Common myeloid progenitor, CD34-positive (primary cell): ENCODE results near the gene TBX1.

ENCODE experiments used
- CTCF ChIA-PET: fragments of 350-600 bp; sonication (Branson Sonifier 250); formaldehyde crosslinking; loops from one replicate; lab custom pipeline; 2021; ENCODE audit warnings: antibody characterized with exemption; lab: Charles Lee
- POLR2A ChIA-PET: fragments of 350-600 bp; sonication (Branson Sonifier 250); formaldehyde crosslinking; loops from one replicate; lab custom pipeline; 2021; ENCODE audit warnings: antibody characterized with exemption; lab: Charles Lee
- DNase-seq, 3 donors: peaks; one replicate each; pipeline versions ENCODE4 v3.0.0 to v3.0.0-alpha.2; 2013
- H3K27ac ChIP-seq, 2 experiments: 1 replicate in 1 of 2; 2 replicates in 1 of 2; pipeline ENCODE4 v1.7.0; 2013; ENCODE audit warnings: inconsistent platforms in 2 of 2, low read length in 2 of 2, mild to moderate bottlenecking in 2 of 2, low read depth in 1 of 2, moderate library complexity in 1 of 2; ENCODE audit not compliant: severe bottlenecking in 2 of 2, insufficient read depth in 1 of 2, poor library complexity in 1 of 2
- H3K27me3 ChIP-seq, 5 experiments: replicated peaks in 2 of 5; 1 replicate in 3 of 5; 2 replicates in 2 of 5; pipeline versions ENCODE4 v1.6.1 to v1.7.0; 2013; ENCODE audit warnings: low read length in 4 of 5, mild to moderate bottlenecking in 2 of 5, moderate library complexity in 2 of 5, inconsistent platforms in 1 of 5; ENCODE audit not compliant: insufficient read depth in 5 of 5, control insufficient read depth in 4 of 5
- H3K36me3 ChIP-seq, 4 experiments: 1 replicate in 2 of 4; 2 replicates in 2 of 4; pipeline versions ENCODE4 v1.6.1 to v1.7.0; 2013; ENCODE audit warnings: low read length in 3 of 4, control low read depth in 1 of 4, mild to moderate bottlenecking in 1 of 4; ENCODE audit not compliant: control insufficient read depth in 4 of 4, insufficient read depth in 4 of 4
- H3K4me1 ChIP-seq, 4 experiments: 1 replicate in 3 of 4; 2 replicates in 1 of 4; pipeline versions ENCODE4 v1.6.1 to v1.7.1; 2013; ENCODE audit warnings: low read length in 3 of 4, mild to moderate bottlenecking in 3 of 4, control low read depth in 1 of 4, inconsistent platforms in 1 of 4, moderate library complexity in 1 of 4; ENCODE audit not compliant: control insufficient read depth in 4 of 4, insufficient read depth in 4 of 4; ENCODE audit errors: control extremely low read depth in 1 of 4
- H3K4me3 ChIP-seq, 7 experiments: 1 replicate in 4 of 7; 2 replicates in 3 of 7; pipeline versions ENCODE4 v1.5.1 to v1.7.0; 2013; ENCODE audit warnings: mild to moderate bottlenecking in 7 of 7, low read length in 6 of 7, moderate library complexity in 6 of 7, inconsistent platforms in 2 of 7, low read depth in 2 of 7, control low read depth in 1 of 7; ENCODE audit not compliant: insufficient read depth in 4 of 7, control insufficient read depth in 1 of 7; ENCODE audit errors: extremely low read depth in 1 of 7
- H3K9me3 ChIP-seq, 5 experiments: 1 replicate in 4 of 5; 2 replicates in 1 of 5; pipeline versions ENCODE4 v1.6.1 to v1.7.1; 2013; ENCODE audit warnings: low read length in 4 of 5, mild to moderate bottlenecking in 2 of 5, inconsistent platforms in 1 of 5, low read depth in 1 of 5, moderate library complexity in 1 of 5; ENCODE audit not compliant: control insufficient read depth in 4 of 5, insufficient read depth in 2 of 5; ENCODE audit errors: control extremely low read depth in 1 of 5
- WGBS: methylation state at CpG from one replicate; pipeline ENCODE4 v1.1.5; 2013; ENCODE audit not compliant: insufficient coverage; 5-methylcytosine and 5-hydroxymethylcytosine counted together

The TBX1 gene

GRCh38 chr22:19719488-19720021 lies 41.0 kb upstream of the TBX1 start:
- ChIA-PET POLR2A (no interaction called here), CTCF (interaction anchor here (0.7 to 1.5 kb wide), 7 partner anchors 11 to 250 kb away, joined by 3 to 6 read pairs (median 4); no protein-coding TSS in a partner anchor)
- 70% methylated on average over 10 of the region's 12 CpGs for WGBS
- H3K27me3 ChIP-seq = peaks cover 0 to 26% (median 2%) of the 10 kb centered on the region in 5 experiments
- peaks cover 0 to 22% (median 4%) of the 10 kb centered on the region in 4 experiments for H3K36me3 ChIP-seq
- no peak for DNase-seq
- no peak overlapping the region for H3K27ac ChIP-seq
- H3K4me1 ChIP-seq = peaks cover 0 to 70% (median 57%) of the 10 kb centered on the region in 4 experiments
- peak overlapping the region in 4 of 7 experiments; percentile 55 to 82 (median 72) for H3K4me3 ChIP-seq
- no peaks in the 10 kb centered on the region for H3K9me3 ChIP-seq

DNA sequence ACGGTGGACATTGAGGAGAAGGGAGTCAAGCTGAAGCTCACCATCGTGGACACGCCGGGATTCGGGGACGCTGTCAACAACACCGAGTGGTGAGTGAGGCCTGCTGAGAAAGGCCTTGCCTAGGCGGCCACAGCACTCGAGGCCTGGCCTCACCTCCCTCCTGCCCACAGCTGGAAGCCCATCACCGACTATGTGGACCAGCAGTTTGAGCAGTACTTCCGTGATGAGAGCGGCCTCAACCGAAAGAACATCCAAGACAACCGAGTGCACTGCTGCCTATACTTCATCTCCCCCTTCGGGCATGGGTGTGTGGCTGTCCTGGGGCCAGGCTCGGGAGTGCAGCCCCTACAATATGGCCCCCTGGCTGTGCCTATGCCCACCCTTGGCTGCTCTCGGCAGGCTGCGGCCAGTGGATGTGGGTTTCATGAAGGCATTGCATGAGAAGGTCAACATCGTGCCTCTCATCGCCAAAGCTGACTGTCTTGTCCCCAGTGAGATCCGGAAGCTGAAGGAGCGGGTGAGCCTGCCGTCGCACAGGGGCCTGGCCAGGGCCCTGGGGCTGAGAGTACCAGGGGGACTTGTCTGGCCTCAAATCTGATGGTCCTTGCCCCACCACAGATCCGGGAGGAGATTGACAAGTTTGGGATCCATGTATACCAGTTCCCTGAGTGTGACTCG lies 40.3 kb upstream of the TBX1 start:
- no peak overlapping the region for H3K4me3 ChIP-seq
- peaks cover 0 to 22% (median 4%) of the 10 kb centered on the region in 4 experiments for H3K36me3 ChIP-seq
- H3K27me3 ChIP-seq = peaks cover 0 to 20% (median 6%) of the 10 kb centered on the region in 5 experiments
- WGBS = 97% methylated on average over 26 of the region's 26 CpGs
- H3K9me3 ChIP-seq = no peaks in the 10 kb centered on the region
- DNase-seq = no peak
- ChIA-PET CTCF (interaction anchor here (0.7 to 1.3 kb wide), 8 partner anchors 10 to 250 kb away, joined by 3 to 4 read pairs (median 4); no protein-coding TSS in a partner anchor), POLR2A (no interaction called here)
- H3K4me1 ChIP-seq = peaks cover 0 to 67% (median 53%) of the 10 kb centered on the region in 4 experiments
- H3K27ac ChIP-seq = no peak overlapping the region

DNA sequence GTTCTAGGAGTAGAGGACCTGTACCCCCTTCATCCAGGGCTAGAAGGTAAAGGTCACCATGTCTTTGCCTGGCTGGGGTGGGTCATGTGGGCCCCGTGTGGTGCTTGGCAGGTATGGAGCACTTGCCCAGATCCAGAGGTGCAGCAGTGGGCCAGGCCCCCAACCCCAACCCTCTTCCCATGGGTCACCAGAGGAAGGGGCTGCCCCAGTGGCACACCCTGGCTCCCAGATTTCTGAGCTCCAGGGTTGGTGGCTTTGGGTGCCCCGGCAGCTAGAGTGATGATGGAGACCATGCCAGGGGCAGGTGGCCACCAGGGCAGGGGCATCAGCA lies 39.6 kb upstream of the TBX1 start:
- WGBS = 94% methylated on average over 2 of the region's 2 CpGs
- ChIA-PET POLR2A (no interaction called here), CTCF (interaction anchor here (1.1 to 1.3 kb wide), 3 partner anchors 91 to 225 kb away, joined by 3 to 4 read pairs (median 4); no protein-coding TSS in a partner anchor)
- Histone ChIP-seq H3K4me3 (no peak overlapping the region), H3K9me3 (no peaks in the 10 kb centered on the region), H3K27ac (no peak overlapping the region), H3K36me3 (peaks cover 0 to 22% (median 4%) of the 10 kb centered on the region in 4 experiments), H3K4me1 (peaks cover 0 to 64% (median 52%) of the 10 kb centered on the region in 4 experiments), H3K27me3 (peaks cover 0 to 15% (median 8%) of the 10 kb centered on the region in 5 experiments)
- no peak for DNase-seq

DNA sequence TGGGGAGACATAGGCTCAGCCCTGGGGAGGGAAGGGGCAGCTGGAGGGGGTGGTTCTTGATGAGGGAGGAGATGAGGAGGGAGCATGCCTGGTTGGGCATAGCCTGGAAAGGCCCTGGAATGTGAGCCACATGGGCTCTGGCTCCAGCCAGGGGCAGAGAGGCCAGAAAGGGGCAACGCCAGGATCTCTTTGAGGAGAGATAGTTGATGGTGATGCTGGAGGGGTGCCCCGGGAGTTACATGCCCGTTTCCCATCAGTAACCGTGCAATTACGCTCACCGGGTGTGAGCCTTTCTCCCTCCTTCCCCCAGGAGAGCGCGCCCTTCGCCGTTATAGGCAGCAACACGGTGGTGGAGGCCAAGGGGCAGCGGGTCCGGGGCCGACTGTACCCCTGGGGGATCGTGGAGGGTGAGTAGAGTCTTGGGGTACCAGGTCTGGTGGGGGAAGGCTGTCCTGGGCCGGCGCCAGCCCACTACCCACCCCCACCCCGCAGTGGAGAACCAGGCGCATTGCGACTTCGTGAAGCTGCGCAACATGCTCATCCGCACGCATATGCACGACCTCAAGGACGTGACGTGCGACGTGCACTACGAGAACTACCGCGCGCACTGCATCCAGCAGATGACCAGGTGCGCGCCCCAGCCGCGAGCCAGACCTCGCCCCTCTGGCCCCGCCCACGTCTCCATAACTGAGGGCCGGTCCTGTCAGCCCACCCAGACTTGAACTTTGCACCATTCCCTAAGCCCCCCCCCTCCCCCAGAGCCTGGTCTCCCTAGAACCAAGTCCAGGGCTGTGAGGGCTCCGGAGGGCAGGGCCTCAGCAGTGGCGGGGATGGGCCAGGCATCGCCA lies 39.0 kb upstream of the TBX1 start:
- Histone ChIP-seq H3K27me3 (peaks cover 0 to 14% (median 8%) of the 10 kb centered on the region in 5 experiments), H3K36me3 (peaks cover 0 to 22% (median 4%) of the 10 kb centered on the region in 4 experiments), H3K27ac (no peak overlapping the region), H3K9me3 (no peaks in the 10 kb centered on the region), H3K4me3 (no peak overlapping the region), H3K4me1 (peaks cover 0 to 64% (median 52%) of the 10 kb centered on the region in 4 experiments)
- no peak for DNase-seq
- POLR2A ChIA-PET = no interaction called here
- WGBS = 98% methylated on average over 27 of the region's 44 CpGs
- CTCF ChIA-PET = interaction anchor here (1.1 to 1.3 kb wide), 3 partner anchors 91 to 225 kb away, joined by 3 to 4 read pairs (median 4); no protein-coding TSS in a partner anchor

- Histone ChIP-seq H3K27ac (no peak overlapping the region), H3K36me3 (peaks cover 0 to 22% (median 4%) of the 10 kb centered on the region in 4 experiments), H3K4me1 (peaks cover 0 to 61% (median 50%) of the 10 kb centered on the region in 4 experiments), H3K27me3 (peaks cover 0 to 14% (median 8%) of the 10 kb centered on the region in 5 experiments), H3K9me3 (no peaks in the 10 kb centered on the region), H3K4me3 (peak overlapping the region in 2 of 7 experiments; percentile 64 to 78)
- peak in 1 of 3 donors; percentile 36 for DNase-seq
- POLR2A ChIA-PET = no interaction called here
- 77% methylated on average over 36 of the region's 60 CpGs for WGBS
- CTCF ChIA-PET = no interaction called here
Observed at GRCh38 chr22:19722178-19722981, 38.2 kb upstream of the TBX1 start.

DNA sequence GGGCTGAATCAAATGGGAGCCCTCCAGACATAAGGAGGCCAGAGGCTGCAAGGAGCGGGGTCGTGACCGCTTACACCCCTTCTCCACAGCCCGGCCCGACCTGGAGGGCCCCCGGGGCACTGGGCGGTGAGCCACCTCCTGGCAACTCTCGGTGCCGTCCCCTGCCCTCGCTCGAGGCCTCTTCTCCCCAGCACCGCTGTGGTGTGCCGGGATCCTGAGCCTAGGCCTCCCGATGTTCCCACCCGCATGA lies 37.7 kb upstream of the TBX1 start:
- Histone ChIP-seq H3K4me3 (peak overlapping the region in 3 of 7 experiments; percentile 64 to 78 (median 67)), H3K36me3 (peaks cover 0 to 22% (median 4%) of the 10 kb centered on the region in 4 experiments), H3K27me3 (peaks cover 0 to 14% (median 8%) of the 10 kb centered on the region in 5 experiments), H3K4me1 (peaks cover 0 to 56% (median 45%) of the 10 kb centered on the region in 4 experiments), H3K9me3 (no peaks in the 10 kb centered on the region), H3K27ac (no peak overlapping the region)
- ChIA-PET CTCF (interaction anchor here (0.8 to 1.6 kb wide), 4 partner anchors 44 to 221 kb away, joined by 3 to 9 read pairs (median 6); no protein-coding TSS in a partner anchor), POLR2A (no interaction called here)
- WGBS = 18% methylated on average over 15 of the region's 15 CpGs
- no peak for DNase-seq
